PC-3 (cell line): ENCODE measurements around the gene PTGIS. TPM values are rescaled to one million over a fixed set of nuclear protein-coding genes. Genes with fewer than 3 reads are reported as not detected.

Experiments used
- ATAC-seq: fragments of 200-7000 bp; cut with Tn5 transposase; 2 replicates; pipeline ENCODE4 v1.9.1; 2020; ENCODE audit warnings: mild to moderate bottlenecking, moderate library complexity
- BruUV-seq: library from RNA; stranded (reverse); fragments of 400-500 nt; replicated peaks from 2 replicates; lab custom pipeline; 2021; lab: Mats Ljungman, UMichigan
- CTCF ChIA-PET: fragments of 300-600 bp; sonication (Branson Sonifier 250); formaldehyde crosslinking; loops from one replicate; lab custom pipeline; 2022; ENCODE audit warnings: antibody characterized with exemption; lab: Charles Lee
- POLR2A ChIA-PET: fragments of 300-600 bp; sonication (Branson Sonifier 250); formaldehyde crosslinking; loops from one replicate; lab custom pipeline; 2022; ENCODE audit warnings: antibody characterized with exemption; ENCODE audit not compliant: unreplicated experiment; lab: Charles Lee
- DNase-seq: peaks from one replicate; pipeline ENCODE4 v3.0.0-alpha.2; 2015
- H2AFZ ChIP-seq: fragments of 300-600 bp; sonication (generic); 2 replicates; pipeline ENCODE4 v1.6.0; 2016; ENCODE audit warnings: antibody characterized with exemption, low read length
- H3F3A ChIP-seq: fragments of 300-600 bp; sonication (generic); one replicate; pipeline ENCODE4 v1.6.0; 2017; ENCODE audit warnings: antibody characterized with exemption, low read length, control low read depth, mild to moderate bottlenecking; ENCODE audit not compliant: unreplicated experiment
- H3K27ac ChIP-seq: fragments of 300-600 bp; sonication (generic); 2 replicates; pipeline ENCODE4 v1.5.1; 2016; ENCODE audit warnings: mild to moderate bottlenecking, low read length
- H3K27me3 ChIP-seq: fragments of 300-600 bp; sonication (generic); 2 replicates; pipeline ENCODE4 v1.6.1; 2016; ENCODE audit warnings: low read length, mixed read lengths
- H3K36me3 ChIP-seq: fragments of 300-600 bp; sonication (generic); 2 replicates; pipeline ENCODE4 v1.6.1; 2016; ENCODE audit warnings: low read depth, mixed run types, low read length, mixed read lengths
- H3K4me1 ChIP-seq: fragments of 300-600 bp; sonication (generic); 2 replicates; pipeline ENCODE4 v1.5.1; 2016; ENCODE audit warnings: low read length; ENCODE audit not compliant: insufficient read depth
- H3K4me2 ChIP-seq: fragments of 300-600 bp; sonication (generic); 2 replicates; pipeline ENCODE4 v1.6.0; 2016; ENCODE audit warnings: low read length
- H3K4me3 ChIP-seq: fragments of 300-600 bp; sonication (generic); 2 replicates; pipeline ENCODE4 v1.5.1; 2016; ENCODE audit warnings: mild to moderate bottlenecking, low read length, mixed read lengths
- H3K79me2 ChIP-seq: fragments of 300-600 bp; sonication (generic); 2 replicates; pipeline ENCODE4 v1.6.1; 2017; ENCODE audit warnings: low read length, mixed read lengths
- H3K9ac ChIP-seq: fragments of 300-600 bp; sonication (generic); 2 replicates; pipeline ENCODE4 v1.6.0; 2016; ENCODE audit warnings: mild to moderate bottlenecking, low read length
- H3K9me2 ChIP-seq: fragments of 300-600 bp; sonication (generic); replicated peaks from 2 replicates; pipeline ENCODE4 v1.6.1; 2016; ENCODE audit warnings: mixed run types, low read length, mixed read lengths
- H3K9me3 ChIP-seq: fragments of 300-600 bp; sonication (generic); 2 replicates; pipeline ENCODE4 v1.6.1; 2016; ENCODE audit warnings: low read length, mixed read lengths
- H4K20me1 ChIP-seq: fragments of 300-600 bp; sonication (generic); 2 replicates; pipeline ENCODE4 v1.6.1; 2016; ENCODE audit warnings: low read length, mixed read lengths
- EZH2 ChIP-seq: fragments of 300-600 bp; sonication (generic); IDR thresholded peaks from one replicate; pipeline ENCODE4 v1.6.1; 2017; ENCODE audit warnings: antibody characterized with exemption, mild to moderate bottlenecking, low read length; ENCODE audit not compliant: unreplicated experiment
- EZH2phosphoT487 ChIP-seq: fragments of 300-600 bp; sonication (generic); IDR thresholded peaks from 2 replicates; pipeline ENCODE4 v1.6.1; 2018; ENCODE audit warnings: mild to moderate bottlenecking, antibody characterized with exemption, low read length, borderline replicate concordance
- intact Hi-C: fragments of 100-400 bp; cut with micrococcal nuclease; formaldehyde crosslinking; loops from 2 replicates; pipeline ENCODE4 v1.9.0; 2023
- total RNA-seq: library from RNA; depleted of rRNA; stranded (reverse); fragments of >200 nt; gene quantifications from 2 replicates; pipeline ENCODE4 v1.2.3, GENCODE V29; 2014
- TF ChIP-seq, protein P1 (sequence below): fragments of 300-600 bp; sonication (generic); conservative IDR thresholded peaks from 2 replicates; pipeline ENCODE4 v1.5.1; 2017; ENCODE audit warnings: antibody characterized with exemption, low read depth, mild to moderate bottlenecking, low read length

The PTGIS gene
- total RNA-seq, 1 experiment from 2014 or later = 0.18 TPM

DNA sequence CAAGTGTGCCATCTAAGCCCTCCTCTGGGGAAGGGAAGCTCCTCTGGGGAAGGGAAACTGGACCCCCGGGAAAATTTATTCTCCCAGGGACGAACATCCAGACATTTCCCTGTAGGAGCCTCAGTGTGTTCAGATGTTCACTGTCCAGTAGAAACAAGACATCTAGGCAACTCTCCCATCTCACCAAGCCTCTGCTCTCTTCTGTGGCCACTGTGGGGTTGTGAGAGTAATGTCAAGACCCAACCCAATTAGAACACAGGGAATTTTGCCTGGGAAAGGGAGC is 3.6 kb upstream of the PTGIS start:
- H2AFZ ChIP-seq = no peak overlapping the region
- H3K9ac ChIP-seq = no peak overlapping the region
- ATAC-seq (no peak), DNase-seq (no peak)
- TF ChIP-seq, protein P1, sequence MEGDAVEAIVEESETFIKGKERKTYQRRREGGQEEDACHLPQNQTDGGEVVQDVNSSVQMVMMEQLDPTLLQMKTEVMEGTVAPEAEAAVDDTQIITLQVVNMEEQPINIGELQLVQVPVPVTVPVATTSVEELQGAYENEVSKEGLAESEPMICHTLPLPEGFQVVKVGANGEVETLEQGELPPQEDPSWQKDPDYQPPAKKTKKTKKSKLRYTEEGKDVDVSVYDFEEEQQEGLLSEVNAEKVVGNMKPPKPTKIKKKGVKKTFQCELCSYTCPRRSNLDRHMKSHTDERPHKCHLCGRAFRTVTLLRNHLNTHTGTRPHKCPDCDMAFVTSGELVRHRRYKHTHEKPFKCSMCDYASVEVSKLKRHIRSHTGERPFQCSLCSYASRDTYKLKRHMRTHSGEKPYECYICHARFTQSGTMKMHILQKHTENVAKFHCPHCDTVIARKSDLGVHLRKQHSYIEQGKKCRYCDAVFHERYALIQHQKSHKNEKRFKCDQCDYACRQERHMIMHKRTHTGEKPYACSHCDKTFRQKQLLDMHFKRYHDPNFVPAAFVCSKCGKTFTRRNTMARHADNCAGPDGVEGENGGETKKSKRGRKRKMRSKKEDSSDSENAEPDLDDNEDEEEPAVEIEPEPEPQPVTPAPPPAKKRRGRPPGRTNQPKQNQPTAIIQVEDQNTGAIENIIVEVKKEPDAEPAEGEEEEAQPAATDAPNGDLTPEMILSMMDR = no peak
- no peak for TF ChIP-seq EZH2
- no peak for TF ChIP-seq EZH2phosphoT487
- POLR2A ChIA-PET = no interaction called here
- H3K9me2 ChIP-seq = no peaks in the 10 kb centered on the region
- H3K27ac ChIP-seq = no peak overlapping the region
- no peak overlapping the region for H3K4me3 ChIP-seq
- H3K79me2 ChIP-seq = no peaks in the 10 kb centered on the region
- no peaks in the 10 kb centered on the region for H3K4me1 ChIP-seq
- H3K27me3 ChIP-seq = peaks cover 21% of the 10 kb centered on the region
- H3K9me3 ChIP-seq = no peaks in the 10 kb centered on the region
- no TSS peak for BruUV-seq
- no peaks in the 10 kb centered on the region for H3K36me3 ChIP-seq
- no peak overlapping the region for H3K4me2 ChIP-seq
- intact Hi-C loops = no loop called here
- CTCF ChIA-PET = no interaction called here
- no peaks in the 10 kb centered on the region for H4K20me1 ChIP-seq
- H3F3A ChIP-seq = no peaks in the 10 kb centered on the region

DNA sequence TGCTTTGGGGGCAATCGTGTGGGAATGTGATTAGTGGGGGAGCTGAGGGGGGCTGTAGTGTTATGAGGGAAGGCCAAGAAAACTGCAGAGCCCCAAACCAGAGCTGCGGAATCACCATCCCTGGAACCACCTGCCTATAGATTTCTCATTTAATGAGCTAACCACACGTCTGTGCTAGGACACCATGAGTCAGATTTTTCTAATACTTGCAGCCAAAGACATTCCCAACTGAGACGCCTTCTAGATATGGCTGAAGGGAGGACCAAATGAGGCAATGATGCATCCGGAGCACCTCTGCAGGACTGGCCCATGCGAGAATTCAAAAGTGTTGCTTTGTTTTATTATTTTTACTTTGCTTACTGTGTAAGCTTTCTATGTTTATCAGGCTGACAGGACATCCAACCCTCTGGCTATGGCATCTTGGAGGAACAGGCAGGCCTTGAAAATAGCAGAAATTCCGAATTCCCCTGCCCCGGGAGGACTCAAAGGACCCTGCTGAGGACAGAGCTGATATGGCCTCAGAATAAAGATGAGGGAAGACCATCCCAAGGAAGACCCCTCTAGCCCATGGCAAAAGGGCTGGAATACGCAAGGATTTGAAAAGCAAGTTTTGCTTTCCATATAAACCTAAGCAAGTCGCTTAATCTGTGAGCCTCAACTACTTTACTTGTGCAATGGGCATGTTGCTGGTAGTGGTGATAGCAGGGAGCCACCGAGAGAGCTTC is 3.1 kb upstream of the PTGIS start:
- Histone ChIP-seq H3K27ac (no peak overlapping the region), H2AFZ (no peak overlapping the region), H3K79me2 (no peaks in the 10 kb centered on the region), H3K9me2 (no peaks in the 10 kb centered on the region), H3K27me3 (peaks cover 21% of the 10 kb centered on the region), H3F3A (no peaks in the 10 kb centered on the region), H3K9me3 (no peaks in the 10 kb centered on the region), H3K36me3 (no peaks in the 10 kb centered on the region), H3K4me1 (no peaks in the 10 kb centered on the region), H4K20me1 (no peaks in the 10 kb centered on the region), H3K4me3 (no peak overlapping the region), H3K4me2 (no peak overlapping the region), H3K9ac (no peak overlapping the region)
- POLR2A ChIA-PET = interaction anchor here (0.7 kb wide), 1 partner anchor 23 kb away, joined by 4 read pairs; no protein-coding TSS in a partner anchor
- ATAC-seq = peak; percentile 69
- BruUV-seq = no TSS peak
- DNase-seq = peak; percentile 48
- intact Hi-C loops = no loop called here
- TF ChIP-seq, protein P1 = no peak
- TF ChIP-seq EZH2phosphoT487 = no peak
- no peak for TF ChIP-seq EZH2
- CTCF ChIA-PET = interaction anchor here (0.5 to 0.9 kb wide), 2 partner anchors 30 to 279 kb away, joined by 3 to 4 read pairs; no protein-coding TSS in a partner anchor
